ELR (cell line): ENCODE measurements around the gene MPPED1.

Source experiments
- DNase-seq: peaks from one replicate; pipeline ENCODE4 v3.0.0-alpha.2; 2015; ENCODE audit warnings: low read depth

The MPPED1 gene

GRCh38 chr22:43476751-43477725 is 65.2 kb downstream of the MPPED1 start:
- no peak for DNase-seq

DNA sequence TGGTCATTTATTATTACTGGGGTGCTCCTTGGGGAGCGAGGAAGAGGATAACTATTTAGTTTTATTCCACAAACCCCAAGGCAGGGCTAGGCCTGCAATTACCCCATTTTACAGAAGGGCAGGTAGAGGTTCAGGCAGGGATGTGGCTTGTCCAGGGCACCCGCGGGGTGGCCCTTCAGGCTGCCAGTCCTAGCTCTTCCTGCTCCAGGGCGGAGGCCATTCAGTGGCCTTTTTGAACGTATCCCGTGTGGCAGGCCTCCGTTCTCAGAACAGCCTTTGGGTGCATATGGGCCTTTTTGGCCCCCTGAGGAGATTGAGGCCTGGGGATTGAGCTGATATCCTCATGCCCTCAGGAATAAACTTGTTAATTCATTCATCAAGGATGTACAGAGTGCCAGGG is 66.2 kb downstream of the MPPED1 start:
- DNase-seq: no peak

GRCh38 chr22:43478621-43479300 is 66.9 kb downstream of the MPPED1 start:
- DNase-seq: no peak

GRCh38 chr22:43479301-43479950 is 67.6 kb downstream of the MPPED1 start:
- DNase-seq: no peak

GRCh38 chr22:43479962-43480361 is 68.1 kb downstream of the MPPED1 start:
- no peak for DNase-seq

DNA sequence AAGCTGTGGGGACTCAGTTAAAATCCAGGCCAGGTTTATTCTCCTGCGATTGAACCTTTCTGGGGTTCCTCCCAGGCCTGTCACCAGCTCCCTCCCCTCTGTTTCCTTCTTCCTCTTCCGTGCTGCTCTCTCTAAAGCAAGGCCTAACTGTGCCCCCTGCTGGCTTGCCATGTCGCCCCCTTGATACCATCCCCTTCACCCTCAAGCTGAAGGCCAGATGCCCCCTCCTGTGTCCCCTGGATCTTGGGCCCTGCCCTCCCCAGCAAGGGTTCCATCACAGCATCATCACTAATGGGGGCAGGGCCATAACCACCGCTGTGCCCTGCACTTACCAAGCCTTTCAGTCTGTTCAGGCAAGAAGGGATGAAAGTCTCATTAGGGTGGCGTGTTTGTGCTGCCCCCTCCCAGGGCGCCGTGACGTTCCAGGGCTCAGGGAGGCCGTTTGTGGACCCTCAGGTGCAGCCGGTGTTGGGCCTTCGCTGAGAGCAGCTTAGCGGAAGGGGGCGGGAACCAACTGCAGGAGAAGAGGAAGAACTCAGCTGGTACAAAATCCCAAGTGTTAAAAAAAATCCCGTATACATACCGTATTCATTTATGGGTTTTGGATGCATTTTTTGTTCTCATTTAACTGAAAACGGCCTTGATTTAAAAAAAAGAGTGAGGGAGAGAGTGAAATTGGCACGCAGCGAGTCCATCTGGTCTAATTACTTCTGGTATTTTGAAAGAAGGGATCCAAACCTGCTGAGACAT is 69.9 kb downstream of the MPPED1 start:
- DNase-seq: no peak

- DNase-seq: no peak
These were observed 70.5 kb downstream of the MPPED1 start for GRCh38 chr22:43482318-43482625.

DNA sequence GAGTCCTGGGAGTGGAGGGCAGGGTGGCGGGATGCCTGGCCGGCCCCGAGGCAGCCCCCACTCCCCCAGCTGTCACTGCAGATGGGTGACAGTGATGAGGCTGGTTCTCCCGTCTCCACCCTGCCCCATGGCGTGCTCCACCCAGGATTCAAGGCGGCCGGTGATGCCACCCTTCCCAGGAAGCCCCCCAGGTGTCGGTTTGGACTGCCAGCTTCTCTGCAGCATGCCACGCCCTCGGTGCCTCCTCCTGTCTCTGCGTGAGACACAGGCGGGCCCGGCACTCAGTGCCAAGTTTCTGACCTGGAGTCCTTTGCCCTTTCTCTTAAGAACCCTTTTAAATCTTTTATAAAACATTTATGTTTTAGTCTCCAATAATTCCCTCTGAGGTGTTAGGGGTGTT is 71.5 kb downstream of the MPPED1 start:
- DNase-seq: no peak

- no peak for DNase-seq
These were observed 71.9 kb downstream of the MPPED1 start for GRCh38 chr22:43483669-43484068.

- DNase-seq: no peak
These were observed 72.4 kb downstream of the MPPED1 start for GRCh38 chr22:43484227-43484626.

- DNase-seq: no peak
These were observed 73.8 kb downstream of the MPPED1 start for GRCh38 chr22:43485502-43486089.

DNA sequence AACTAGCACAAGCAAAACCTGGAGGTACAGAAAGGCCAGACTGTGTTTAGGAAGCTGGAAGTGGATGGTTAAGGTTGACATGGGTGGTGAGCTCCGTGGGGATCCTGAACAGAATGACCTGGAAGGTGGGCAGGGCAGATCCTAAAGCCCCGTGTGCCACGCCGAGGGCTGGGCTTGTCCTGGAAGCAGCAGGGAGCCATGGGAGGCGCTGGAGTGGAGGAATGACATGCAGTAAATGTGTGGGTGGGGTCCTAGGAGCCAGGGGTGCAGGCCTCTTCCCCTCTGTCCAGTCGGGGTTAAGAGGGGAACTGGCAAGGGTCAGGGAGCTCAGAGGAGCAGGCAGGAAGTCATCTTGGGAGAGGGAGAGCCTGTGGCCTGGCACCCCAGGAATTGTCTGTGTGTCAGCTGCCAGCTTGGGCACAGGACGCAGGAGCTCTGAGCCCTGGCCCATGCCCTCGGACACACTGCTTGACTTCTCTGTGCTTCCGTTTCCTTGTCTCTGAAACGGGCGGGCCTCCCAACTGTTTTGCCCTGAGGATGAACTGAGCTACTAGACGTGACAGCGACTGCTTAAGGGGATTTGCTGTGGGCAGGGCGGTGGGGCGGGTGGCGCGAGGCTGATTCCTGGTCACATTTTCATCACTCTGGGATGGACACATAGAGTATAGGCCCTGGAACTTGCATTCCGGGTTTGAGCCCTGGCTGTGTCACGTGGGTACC is 75.7 kb downstream of the MPPED1 start:
- DNase-seq: no peak

- DNase-seq: no peak
These were observed 76.4 kb downstream of the MPPED1 start for GRCh38 chr22:43488031-43488866.

DNA sequence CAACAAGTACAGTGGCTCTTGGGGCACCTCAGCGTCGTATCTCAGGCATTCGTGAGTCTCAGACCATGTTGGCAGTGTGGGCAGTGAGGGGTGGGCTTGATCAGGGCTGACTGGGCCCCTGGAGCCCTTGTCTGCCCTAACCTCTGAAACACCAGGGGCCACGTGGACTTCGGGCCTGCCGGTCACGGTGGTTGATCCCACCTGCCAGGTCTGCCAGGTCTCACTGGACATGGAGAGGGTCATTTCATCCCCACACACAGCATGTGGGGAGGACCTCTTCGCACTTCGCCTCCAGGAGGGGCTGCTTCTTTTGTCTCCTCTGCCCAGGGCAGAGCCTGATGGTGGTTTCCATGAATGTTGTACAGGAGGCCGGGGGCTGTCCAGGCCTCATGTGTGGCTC is 77.1 kb downstream of the MPPED1 start:
- no peak for DNase-seq

DNA sequence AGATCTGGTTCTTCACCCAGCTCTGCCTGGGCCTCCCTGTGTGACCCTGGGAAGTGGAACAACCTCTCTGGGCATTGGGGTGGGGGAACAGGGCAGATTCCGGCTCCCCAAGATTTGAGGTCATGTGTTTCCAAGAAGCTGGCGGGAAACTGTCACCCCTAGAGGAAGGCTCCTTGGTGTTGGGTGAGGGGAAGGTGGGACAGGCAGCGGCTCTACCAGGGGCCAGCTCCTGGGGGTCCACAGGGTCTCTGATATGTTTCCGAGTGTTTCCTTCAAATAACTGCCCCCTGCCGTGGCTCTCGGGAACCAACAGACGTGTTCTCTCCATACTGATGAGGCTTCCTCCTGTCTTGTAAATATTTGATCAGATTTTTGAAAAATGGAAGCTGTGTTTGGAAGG is 78.5 kb downstream of the MPPED1 start:
- DNase-seq: no peak

- DNase-seq: no peak
These were observed 79.4 kb downstream of the MPPED1 start for GRCh38 chr22:43491177-43491576.

DNA sequence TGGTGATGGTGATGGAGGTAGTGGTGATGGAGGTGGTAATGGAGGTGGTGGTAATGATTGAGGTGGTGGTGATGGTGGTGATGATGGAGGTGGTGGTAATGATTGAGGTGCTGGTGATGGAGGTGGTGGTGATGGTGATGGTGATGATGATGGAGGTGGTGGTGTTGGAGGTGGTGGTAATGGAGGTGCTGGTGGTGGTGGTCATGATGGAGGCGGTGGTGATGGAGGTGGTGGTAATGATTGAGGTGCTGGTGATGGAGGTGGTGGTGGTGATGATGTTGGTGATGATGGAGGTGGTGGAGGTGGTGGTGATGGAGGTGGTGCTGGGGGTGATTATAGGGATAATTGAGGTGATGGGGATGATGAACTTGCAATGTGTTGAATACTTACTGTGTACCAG is 79.9 kb downstream of the MPPED1 start:
- no peak for DNase-seq

GRCh38 chr22:43493297-43493696 is 81.5 kb downstream of the MPPED1 start:
- no peak for DNase-seq

DNA sequence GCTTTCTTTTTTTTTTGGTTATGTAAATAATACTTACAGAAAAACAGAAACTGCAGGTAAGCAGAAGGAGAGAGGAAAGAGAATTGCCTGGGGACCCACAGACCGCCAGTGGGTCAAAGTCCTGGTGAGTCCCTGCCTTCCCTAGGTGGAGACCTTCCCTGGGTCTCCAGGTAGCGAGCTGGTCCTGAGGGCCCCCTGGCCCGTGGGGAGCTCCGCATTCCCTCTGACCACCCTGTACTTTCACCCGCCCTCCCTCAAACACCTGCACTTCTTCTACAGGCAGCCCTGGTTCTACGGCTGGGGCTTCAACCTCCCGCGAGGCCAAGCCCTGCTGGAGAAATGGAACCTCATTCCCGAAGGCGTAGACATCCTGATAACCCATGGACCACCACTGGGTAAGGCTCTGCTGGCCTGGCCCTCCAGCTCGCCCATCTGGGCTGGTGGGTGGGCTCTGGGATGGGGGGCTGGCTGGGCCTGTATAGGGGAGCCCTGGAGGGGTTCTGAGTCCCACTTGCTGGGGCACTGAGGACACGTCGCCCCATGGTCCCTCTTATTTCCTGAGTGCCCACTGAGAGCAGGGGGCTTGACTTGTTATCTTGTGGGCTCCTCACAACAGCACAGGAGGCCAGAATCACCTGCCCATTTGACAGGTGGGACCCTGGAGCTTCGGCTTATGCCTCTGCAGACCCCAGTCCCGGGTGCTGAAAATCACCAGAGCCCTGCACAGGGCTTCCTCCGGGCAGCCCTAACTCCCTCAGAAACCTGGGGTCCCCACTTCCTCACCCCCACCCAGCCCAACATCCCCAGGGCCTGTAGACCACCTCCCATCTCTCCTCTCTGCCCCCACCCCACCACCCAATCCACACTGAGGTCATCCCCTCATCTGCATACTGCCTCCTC is 86.4 kb downstream of the MPPED1 start:
- no peak for DNase-seq
